Measurements from ENCODE around the gene ARFRP1. TPM values are rescaled to one million over a fixed set of nuclear protein-coding genes. Genes with fewer than 3 reads are reported as not detected.

The ARFRP1 gene
- total and polyA plus RNA-seq, 2 of the 4 experiments (the other 2 are of a cell fraction), result 25.3 to 36.6 TPM

GRCh38 chr20:63698739-63699465 is 8.9 kb downstream of the ARFRP1 start (continued):
- TF ChIP-seq ELK1 (IDR thresholded peaks at IDR 0.05; ENCODE audit: borderline replicate concordance, low read depth, low read length) (no peak), BHLHE40 (IDR thresholded peaks at IDR 0.05; ENCODE audit: low read depth, low read length) (peak; percentile 59)
